GM18499 (cell line): ENCODE data around the gene MAU2.
"Not testable (repeated sequence)": the region's sequence is repeated elsewhere in the genome, so short reads cannot be mapped to it uniquely, and the experiment has no call there.

Experiments
- ATAC-seq: cut with Tn5 transposase; IDR thresholded peaks from one replicate; pipeline ENCODE4 v1.9.1; 2021; ENCODE audit warnings: moderate number of reproducible peaks; ENCODE audit not compliant: insufficient read depth, unreplicated experiment

The MAU2 gene

GRCh38 chr19:19343762-19344161 lies 23.1 kb downstream of the MAU2 start:
- ATAC-seq: no peak

- no peak for ATAC-seq
Observed at GRCh38 chr19:19345232-19345631, 24.6 kb downstream of the MAU2 start.

- no peak for ATAC-seq
Observed at GRCh38 chr19:19345970-19346369, 25.3 kb downstream of the MAU2 start.

GRCh38 chr19:19347401-19348110 lies 26.9 kb downstream of the MAU2 start:
- no peak for ATAC-seq

GRCh38 chr19:19348266-19348665 lies 27.6 kb downstream of the MAU2 start:
- no peak for ATAC-seq

- ATAC-seq: no peak
Observed at GRCh38 chr19:19349365-19349764, 28.7 kb downstream of the MAU2 start.

GRCh38 chr19:19350756-19351155 lies 30.1 kb downstream of the MAU2 start:
- not testable (repeated sequence) for ATAC-seq

- ATAC-seq: no peak
Observed at GRCh38 chr19:19352823-19353222, 32.2 kb downstream of the MAU2 start.

GRCh38 chr19:19354007-19354406 lies 33.4 kb downstream of the MAU2 start:
- ATAC-seq: no peak

GRCh38 chr19:19354932-19355331 lies 34.3 kb downstream of the MAU2 start:
- no peak for ATAC-seq

GRCh38 chr19:19355606-19356139 lies 35.0 kb downstream of the MAU2 start:
- ATAC-seq: no peak

GRCh38 chr19:19356500-19356899 lies 35.9 kb downstream of the MAU2 start:
- ATAC-seq: no peak

- no peak for ATAC-seq
Observed at GRCh38 chr19:19356901-19357566, 36.4 kb downstream of the MAU2 start.

GRCh38 chr19:19361075-19361594 lies 40.5 kb downstream of the MAU2 start:
- ATAC-seq: no peak

- ATAC-seq: no peak
Observed at GRCh38 chr19:19362075-19362474, 41.4 kb downstream of the MAU2 start.

- ATAC-seq: no peak
Observed at GRCh38 chr19:19366434-19367396, 46.1 kb downstream of the MAU2 start.

GRCh38 chr19:19368087-19368486 lies 47.5 kb downstream of the MAU2 start:
- ATAC-seq: no peak

- ATAC-seq: no peak
Observed at GRCh38 chr19:19371059-19371458, 50.4 kb downstream of the MAU2 start.

GRCh38 chr19:19372656-19373416 lies 52.2 kb downstream of the MAU2 start:
- no peak for ATAC-seq

- no peak for ATAC-seq
Observed at GRCh38 chr19:19379527-19379926, 58.9 kb downstream of the MAU2 start.
